Middle frontal gyrus (tissue), 1 donor: ENCODE measurements around the gene MYOD1.

Source experiments
- DNase-seq: peaks from one replicate; pipeline ENCODE4 v3.0.0-alpha.2; 2015; ENCODE audit warnings: low spot score; ENCODE audit errors: extremely low spot score

MYOD1 gene

DNA sequence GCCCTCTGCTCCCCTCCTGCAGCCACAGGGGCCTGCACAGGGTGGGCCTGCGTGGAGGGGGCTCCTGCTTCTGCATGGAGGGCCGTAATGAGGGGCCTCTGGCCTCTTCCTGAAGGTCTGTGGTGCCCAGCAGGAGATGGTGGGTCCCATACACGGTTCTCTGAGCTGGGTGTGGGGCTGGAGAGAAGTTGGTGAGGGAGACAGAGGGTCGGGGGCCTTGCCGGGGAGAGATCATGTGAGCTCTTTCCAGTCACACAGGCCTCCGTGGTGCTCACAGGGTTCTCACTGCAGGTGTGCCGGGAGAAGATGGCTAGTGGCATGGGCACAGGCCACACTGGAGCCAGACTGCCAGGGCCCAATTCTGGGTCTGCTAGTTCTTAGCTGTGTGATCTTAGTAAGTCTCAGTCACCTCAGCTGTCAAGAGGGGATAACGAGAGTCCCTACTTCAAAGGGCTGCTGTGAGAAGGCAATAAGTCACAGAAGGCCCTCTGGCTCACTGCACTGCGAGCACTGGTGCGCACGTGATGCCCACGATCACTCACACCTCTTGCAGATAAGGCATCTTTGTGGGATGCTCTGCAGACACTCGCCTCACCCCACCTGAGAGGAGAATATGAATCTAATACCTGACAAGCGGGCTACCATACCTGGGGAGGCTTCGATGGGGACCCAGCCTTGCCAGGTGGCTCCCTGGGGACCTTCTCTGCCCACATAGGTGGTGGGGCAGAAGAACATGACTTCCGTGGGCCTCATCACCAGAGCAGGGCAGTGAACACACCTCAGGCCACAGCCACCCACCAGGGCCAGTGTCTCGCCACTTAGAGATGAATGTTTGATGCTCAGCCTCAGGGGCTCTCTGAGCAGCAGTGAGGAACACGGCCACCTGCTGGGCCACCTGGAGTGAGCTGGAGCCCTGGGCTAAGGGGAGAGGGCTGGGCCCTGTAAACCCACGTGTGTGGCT, 29.7 kb downstream of the MYOD1 start:
- DNase-seq: no peak

GRCh38 chr11:17750013-17750800, 30.8 kb downstream of the MYOD1 start:
- DNase-seq: no peak

DNA sequence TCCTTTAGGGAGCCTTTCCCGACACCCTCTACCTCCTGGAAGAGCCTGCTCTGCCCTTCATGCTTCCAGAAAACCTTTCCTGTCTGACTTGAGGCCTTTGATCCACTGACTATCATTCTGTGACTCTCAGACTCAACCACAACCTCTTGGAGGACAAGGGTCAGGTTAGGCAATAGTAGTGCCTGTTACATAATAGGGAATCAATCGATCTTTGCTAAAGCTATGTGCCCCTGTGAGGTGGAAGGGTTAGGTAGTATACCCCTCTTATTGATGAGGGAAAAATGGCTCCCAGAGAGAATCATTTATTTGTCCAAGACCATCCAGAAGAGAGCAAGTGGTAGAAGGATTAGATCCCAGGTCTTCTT, 31.4 kb downstream of the MYOD1 start:
- DNase-seq: no peak

DNA sequence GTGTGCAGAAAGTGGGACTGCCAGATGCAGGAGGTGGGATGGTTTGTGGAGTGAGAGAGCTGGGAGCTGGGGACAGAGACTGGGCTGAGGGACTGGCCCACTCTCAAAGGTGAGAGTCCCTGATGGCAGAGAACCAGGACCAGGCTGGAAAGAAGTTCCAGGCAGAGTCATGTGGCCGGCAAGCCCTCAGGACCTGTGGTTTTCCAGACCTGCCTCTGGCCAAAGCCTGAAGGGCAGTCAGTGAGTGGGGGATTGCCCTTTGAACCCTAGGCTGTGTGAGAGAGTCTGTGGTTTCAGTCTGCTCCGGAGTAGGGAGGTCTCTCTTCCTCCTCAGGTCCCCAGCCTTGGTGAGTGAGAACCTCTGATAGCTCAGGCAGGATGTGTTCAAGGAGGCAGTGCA, 32.2 kb downstream of the MYOD1 start:
- DNase-seq: no peak

DNA sequence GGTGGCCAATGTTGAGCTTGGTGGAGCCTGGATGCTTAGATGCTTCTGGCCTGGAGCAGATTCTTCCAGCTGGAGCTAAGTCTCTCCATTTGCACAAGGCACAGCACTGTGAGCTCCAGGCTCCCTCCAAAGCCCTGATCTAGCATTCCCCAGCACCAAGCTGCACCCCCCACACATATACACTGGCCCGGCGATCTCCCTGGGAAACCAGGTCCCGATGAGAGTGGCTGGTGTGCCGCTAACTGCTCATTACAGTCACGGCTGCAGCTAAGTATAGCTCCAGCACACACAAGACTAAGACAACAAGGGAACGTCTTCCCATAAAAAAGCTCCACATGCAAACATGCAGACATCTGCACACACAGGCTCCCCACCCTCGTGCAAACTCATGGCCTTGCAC, 32.8 kb downstream of the MYOD1 start:
- no peak for DNase-seq

GRCh38 chr11:17753153-17753552, 33.8 kb downstream of the MYOD1 start:
- DNase-seq: no peak

GRCh38 chr11:17753641-17754040, 34.3 kb downstream of the MYOD1 start:
- DNase-seq: no peak

DNA sequence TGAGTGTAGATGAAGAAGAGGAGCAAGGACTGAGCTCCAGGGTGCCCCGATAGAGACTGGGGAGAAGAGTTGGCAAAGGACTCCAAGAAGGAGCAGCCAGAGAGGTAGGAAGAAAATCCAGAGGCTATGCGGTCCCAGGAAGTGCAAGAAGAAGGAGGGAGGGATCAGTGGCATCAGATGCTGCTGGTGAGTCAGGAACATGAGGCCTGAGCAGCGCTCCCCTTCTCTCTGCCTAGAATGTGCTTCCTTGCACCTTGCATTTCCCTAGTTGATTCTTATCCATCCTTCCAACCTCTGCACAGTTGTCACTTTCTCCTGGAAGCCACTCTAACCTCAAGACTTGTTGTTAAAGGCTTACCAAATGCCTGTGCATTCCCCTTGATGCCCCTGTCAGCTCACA, 36.5 kb downstream of the MYOD1 start:
- DNase-seq: no peak

GRCh38 chr11:17760102-17761029, 41.0 kb downstream of the MYOD1 start:
- DNase-seq: no peak

DNA sequence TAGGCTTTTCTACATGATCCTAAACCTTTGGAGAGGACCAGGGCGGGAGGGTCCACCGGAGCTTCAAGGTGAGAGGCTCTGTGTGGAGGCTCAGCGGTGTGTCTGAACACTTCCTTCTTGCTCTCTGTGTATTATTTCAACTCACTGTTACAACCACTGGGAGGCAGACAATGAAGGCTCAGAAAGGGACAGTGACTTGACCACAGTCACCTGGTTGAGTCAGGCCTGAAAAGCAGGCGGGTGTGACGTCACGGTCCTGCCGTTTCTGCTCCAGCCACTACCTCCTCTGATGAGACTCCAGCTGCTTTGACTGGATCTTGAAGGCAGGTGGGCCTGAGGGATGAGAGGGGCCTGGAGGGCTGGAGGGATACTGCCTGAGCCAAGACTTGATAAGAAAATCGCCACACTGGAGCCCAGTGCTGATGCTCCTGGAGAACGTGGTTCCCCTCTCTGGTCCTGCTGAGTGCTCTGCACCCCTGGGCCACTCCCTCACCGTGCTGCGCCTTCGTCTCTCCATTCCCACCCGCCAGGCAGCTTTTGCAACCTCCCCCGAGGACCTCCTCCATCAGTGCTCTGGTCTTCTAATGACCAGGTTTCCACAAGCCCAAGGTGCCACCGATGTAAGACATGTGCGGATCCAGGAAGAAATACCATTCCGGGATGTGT, 43.1 kb downstream of the MYOD1 start:
- DNase-seq: no peak

GRCh38 chr11:17763244-17763643, 43.9 kb downstream of the MYOD1 start:
- no peak for DNase-seq

DNA sequence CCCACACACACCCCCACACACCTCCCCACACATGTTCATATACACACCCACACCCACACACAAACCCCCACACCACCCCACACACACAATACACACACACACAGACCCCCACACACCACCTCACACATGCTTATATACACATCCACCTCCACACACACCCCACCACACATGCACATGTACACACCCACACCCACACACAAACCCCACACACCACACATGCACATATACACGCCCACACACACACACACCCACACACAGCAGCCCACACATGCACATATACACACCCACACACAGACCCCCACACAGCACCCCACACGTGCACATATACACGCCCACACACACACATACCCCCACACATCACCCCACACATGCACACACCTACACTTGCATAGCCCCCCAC, 44.3 kb downstream of the MYOD1 start:
- no peak for DNase-seq

DNA sequence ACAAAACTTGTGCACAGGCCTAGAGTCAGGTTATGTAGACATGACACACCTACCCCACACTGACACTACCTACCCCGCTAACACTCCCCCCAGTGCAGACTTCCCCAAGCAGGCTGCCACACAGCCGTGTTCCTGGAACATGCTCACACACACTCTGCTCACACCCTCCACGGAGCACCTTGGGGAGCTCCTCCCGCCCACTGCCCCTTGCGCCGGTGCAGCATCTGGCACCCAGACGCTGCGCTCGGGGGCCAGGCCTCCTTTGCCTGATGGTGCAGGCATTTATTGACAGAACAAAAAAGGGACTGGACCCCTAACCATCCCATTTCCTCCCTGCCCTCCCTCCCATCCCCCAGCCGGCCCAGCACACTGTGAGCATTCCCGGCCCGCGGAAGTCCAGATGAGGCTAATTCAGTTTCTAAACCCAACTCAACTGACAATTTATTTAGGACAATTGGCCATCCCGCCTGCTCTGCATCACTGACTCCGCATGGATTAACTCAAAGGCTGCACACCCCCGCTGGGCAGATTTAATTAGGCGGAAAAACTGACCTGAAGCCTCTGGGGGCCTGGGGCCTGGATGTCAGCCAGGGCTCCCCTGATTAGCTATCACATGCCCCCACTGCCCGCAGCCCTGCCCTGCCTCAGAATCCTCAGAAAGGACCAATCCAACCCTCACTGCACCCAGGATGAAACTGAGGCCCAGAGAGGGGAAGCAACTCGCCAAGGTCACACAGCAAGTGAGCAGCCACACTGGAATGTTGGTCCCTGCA, 45.3 kb downstream of the MYOD1 start:
- no peak for DNase-seq

GRCh38 chr11:17765356-17766072, 46.1 kb downstream of the MYOD1 start:
- DNase-seq: peak; percentile 29

DNA sequence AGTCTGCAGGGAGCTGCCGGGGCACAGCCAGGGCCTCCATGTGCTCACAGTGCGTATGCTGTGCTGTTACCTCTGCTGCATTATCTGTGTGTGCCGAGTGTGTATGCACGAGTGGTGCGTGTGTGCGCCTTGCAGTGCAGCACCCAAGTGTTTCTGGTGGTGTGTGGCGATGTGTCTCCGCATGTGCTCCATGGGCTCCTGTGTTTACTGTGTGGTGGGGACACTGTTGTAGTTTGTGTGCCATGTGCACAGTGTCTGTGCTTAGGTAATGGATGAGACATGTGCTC, 46.6 kb downstream of the MYOD1 start:
- no peak for DNase-seq

GRCh38 chr11:17766590-17766989, 47.2 kb downstream of the MYOD1 start:
- DNase-seq: no peak

DNA sequence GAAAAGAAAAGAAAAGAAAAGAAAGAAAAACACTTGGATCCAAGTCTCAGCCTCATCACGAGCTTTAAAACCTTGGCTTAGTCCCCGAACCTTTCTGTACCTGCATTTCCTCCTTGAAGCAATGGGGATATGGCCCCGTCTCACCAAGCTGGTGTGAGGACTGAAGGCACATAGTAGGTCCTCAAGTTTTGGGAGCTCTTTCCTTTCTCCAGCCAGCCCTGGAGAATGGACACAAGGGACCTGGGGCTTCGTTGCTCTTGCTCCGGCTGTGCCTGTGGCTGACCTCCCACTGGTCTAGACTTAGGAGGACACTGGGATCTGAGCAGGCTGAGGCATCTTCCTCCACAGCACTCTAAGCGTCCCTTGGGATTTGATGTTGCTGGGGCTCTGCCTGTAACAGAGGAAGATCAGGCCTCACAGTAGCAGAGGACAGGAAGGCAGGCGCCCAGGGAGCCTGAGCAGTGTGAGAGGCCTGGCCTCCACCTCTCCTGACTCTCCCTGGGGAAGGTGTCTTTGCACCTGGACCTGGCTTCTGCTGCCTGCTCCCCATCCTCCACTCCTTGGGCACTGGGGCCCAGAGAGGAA, 48.0 kb downstream of the MYOD1 start:
- no peak for DNase-seq

- no peak for DNase-seq
These were observed 48.5 kb downstream of the MYOD1 start for GRCh38 chr11:17767914-17768313.

DNA sequence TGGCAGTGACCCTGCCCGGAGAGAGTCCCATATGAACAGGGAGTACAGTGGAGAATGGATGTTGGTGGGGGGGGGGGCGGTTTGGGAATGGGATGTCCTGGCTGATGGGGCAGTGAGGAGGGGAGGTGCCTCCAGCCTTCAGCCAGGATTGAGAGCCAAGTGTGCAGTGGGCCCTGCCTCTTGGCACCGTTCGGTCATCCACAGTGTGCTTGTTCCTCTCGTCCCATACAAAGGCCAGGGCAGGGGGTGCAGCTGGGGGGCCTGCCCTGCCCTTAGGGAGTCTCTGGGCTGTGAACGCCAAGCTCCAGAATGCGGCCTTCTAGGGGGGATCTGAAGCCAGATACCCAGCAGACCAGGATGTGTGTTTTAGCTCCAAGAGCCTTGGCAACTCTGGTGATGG, 49.2 kb downstream of the MYOD1 start:
- DNase-seq: no peak
